Activated CD8-positive, alpha-beta T cell treated with anti-CD3 and anti-CD28 coated beads for 36 hours (primary cell): ENCODE data around the gene C8A. TPM values are rescaled to one million over a fixed set of nuclear protein-coding genes. Genes with fewer than 3 reads are reported as not detected.

Source experiments
- ATAC-seq: fragments of 200-7000 bp; cut with Tn5 transposase; one replicate; pipeline ENCODE4 v1.10.0; 2021; ENCODE audit warnings: mild to moderate bottlenecking, moderate library complexity
- CTCF ChIA-PET: fragments of 350-600 bp; sonication (Branson Sonifier 250); formaldehyde crosslinking; loops from one replicate; lab custom pipeline; 2021; ENCODE audit warnings: antibody characterized with exemption; lab: Charles Lee
- POLR2A ChIA-PET: fragments of 350-600 bp; sonication (Branson Sonifier 250); formaldehyde crosslinking; loops from one replicate; lab custom pipeline; 2021; ENCODE audit warnings: antibody characterized with exemption; lab: Charles Lee
- DNase-seq: peaks from one replicate; pipeline ENCODE4 v3.0.0-alpha.2; 2020
- H3K27ac Mint-ChIP-seq: one replicate; pipeline ENCODE4 v1.8.0; 2021; ENCODE audit warnings: mild to moderate bottlenecking, mixed read lengths
- H3K27me3 Mint-ChIP-seq: one replicate; pipeline ENCODE4 v1.8.0; 2021; ENCODE audit warnings: mixed read lengths
- H3K36me3 Mint-ChIP-seq: one replicate; pipeline ENCODE4 v1.8.0; 2021; ENCODE audit warnings: low read depth, mixed read lengths
- H3K4me1 Mint-ChIP-seq: one replicate; pipeline ENCODE4 v1.8.0; 2021; ENCODE audit warnings: low read depth, mixed read lengths
- H3K4me3 Mint-ChIP-seq: one replicate; pipeline ENCODE4 v1.8.0; 2021; ENCODE audit warnings: mild to moderate bottlenecking, moderate library complexity, mixed read lengths
- H3K9me3 Mint-ChIP-seq: one replicate; pipeline ENCODE4 v1.8.0; 2021; ENCODE audit warnings: mixed read lengths
- intact Hi-C: fragments of 100-400 bp; cut with micrococcal nuclease; formaldehyde crosslinking; loops from one replicate; pipeline ENCODE4 v1.10.0; 2022
- total RNA-seq, 2 experiments: library from RNA; stranded (reverse); gene quantifications; one replicate each; pipeline ENCODE4 v1.2.3, GENCODE V29; 2021
- TF ChIP-seq, protein P1 (sequence below): fragments of 200-600 bp; IDR thresholded peaks from one replicate; pipeline ENCODE4 v1.8.0; 2022; ENCODE audit warnings: antibody characterized with exemption, mild to moderate bottlenecking

Gene C8A
- total RNA-seq, 2 experiments from 2014 or later = not detected

DNA sequence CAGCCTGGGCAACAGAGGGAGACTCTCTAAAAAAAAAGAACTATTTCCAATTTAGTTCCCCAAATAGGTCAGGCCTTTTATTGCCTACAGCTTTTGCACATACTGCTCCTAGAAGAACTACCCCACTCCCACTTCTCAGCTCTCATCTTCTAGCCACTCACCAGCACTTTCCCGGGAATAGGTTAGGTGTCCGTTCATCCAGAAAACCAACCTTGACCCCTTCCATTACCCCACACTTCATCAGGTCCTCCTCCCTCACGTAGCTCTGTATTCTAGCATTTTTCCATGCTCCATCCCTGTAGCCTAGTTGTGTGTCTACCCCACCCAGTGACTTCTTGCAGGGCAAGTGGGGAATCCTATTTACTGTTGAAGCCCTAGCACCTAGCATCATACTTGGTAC is 68.6 kb downstream of the C8A start:
- no peaks in the 10 kb centered on the region for H3K4me1 Mint-ChIP-seq
- DNase-seq (no peak), ATAC-seq (no peak)
- POLR2A ChIA-PET = no interaction called here
- no peaks in the 10 kb centered on the region for H3K36me3 Mint-ChIP-seq
- no peak overlapping the region for H3K27ac Mint-ChIP-seq
- TF ChIP-seq, protein P1, sequence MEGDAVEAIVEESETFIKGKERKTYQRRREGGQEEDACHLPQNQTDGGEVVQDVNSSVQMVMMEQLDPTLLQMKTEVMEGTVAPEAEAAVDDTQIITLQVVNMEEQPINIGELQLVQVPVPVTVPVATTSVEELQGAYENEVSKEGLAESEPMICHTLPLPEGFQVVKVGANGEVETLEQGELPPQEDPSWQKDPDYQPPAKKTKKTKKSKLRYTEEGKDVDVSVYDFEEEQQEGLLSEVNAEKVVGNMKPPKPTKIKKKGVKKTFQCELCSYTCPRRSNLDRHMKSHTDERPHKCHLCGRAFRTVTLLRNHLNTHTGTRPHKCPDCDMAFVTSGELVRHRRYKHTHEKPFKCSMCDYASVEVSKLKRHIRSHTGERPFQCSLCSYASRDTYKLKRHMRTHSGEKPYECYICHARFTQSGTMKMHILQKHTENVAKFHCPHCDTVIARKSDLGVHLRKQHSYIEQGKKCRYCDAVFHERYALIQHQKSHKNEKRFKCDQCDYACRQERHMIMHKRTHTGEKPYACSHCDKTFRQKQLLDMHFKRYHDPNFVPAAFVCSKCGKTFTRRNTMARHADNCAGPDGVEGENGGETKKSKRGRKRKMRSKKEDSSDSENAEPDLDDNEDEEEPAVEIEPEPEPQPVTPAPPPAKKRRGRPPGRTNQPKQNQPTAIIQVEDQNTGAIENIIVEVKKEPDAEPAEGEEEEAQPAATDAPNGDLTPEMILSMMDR = no peak
- CTCF ChIA-PET = no interaction called here
- peaks cover 4% of the 10 kb centered on the region for H3K27me3 Mint-ChIP-seq
- intact Hi-C loops = no loop called here
- no peak overlapping the region for H3K4me3 Mint-ChIP-seq
- no peaks in the 10 kb centered on the region for H3K9me3 Mint-ChIP-seq

DNA sequence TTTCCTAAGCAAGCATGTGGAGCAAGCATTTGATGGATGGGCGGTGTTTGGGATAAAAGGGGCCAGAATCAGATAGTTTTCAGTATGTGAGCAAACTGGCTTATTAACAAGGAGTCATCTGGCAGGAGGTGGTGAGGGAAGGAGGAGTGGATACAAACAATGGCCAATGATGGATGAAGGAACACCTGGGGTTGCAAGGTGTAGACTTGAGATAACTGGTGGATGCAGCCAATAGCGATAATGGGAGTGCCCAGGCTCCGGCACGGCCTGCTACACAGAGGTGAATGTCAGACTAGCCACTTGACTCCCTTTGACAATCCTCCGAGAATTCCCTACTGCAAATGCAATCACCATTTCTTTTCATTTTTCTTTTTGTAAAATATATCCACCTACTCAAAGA is 69.5 kb downstream of the C8A start:
- peaks cover 4% of the 10 kb centered on the region for H3K27me3 Mint-ChIP-seq
- H3K36me3 Mint-ChIP-seq = no peaks in the 10 kb centered on the region
- POLR2A ChIA-PET = no interaction called here
- H3K9me3 Mint-ChIP-seq = no peaks in the 10 kb centered on the region
- H3K4me1 Mint-ChIP-seq = no peaks in the 10 kb centered on the region
- H3K4me3 Mint-ChIP-seq = no peak overlapping the region
- ATAC-seq (no peak), DNase-seq (no peak)
- H3K27ac Mint-ChIP-seq = no peak overlapping the region
- intact Hi-C loops = no loop called here
- TF ChIP-seq, protein P1 = no peak
- CTCF ChIA-PET = no interaction called here

DNA sequence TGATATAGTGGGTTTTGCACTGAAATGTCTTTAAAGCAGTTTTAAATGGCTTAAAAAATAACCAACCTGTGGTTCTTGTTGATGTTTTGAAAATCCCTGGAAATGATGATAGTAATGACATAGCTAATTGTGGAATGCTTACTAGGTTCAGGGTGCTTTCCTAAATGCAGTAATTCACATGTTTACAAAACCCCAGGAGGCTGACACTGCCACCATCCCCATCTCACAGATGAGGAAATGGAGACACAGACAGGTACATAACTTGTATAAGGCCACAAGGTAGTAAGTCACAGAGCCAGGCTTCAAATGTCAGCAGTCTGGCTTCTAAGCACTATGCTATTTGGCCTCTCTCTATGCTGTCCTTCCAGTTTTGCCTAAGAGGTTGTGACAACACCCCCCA is 70.6 kb downstream of the C8A start:
- H3K4me1 Mint-ChIP-seq = no peaks in the 10 kb centered on the region
- no peaks in the 10 kb centered on the region for H3K36me3 Mint-ChIP-seq
- TF ChIP-seq, protein P1 = no peak
- DNase-seq = no peak
- H3K9me3 Mint-ChIP-seq = no peaks in the 10 kb centered on the region
- no peak for ATAC-seq
- ChIA-PET CTCF (no interaction called here), POLR2A (no interaction called here)
- intact Hi-C loops = no loop called here
- no peak overlapping the region for H3K27ac Mint-ChIP-seq
- no peak overlapping the region for H3K4me3 Mint-ChIP-seq
- H3K27me3 Mint-ChIP-seq = peaks cover 4% of the 10 kb centered on the region

DNA sequence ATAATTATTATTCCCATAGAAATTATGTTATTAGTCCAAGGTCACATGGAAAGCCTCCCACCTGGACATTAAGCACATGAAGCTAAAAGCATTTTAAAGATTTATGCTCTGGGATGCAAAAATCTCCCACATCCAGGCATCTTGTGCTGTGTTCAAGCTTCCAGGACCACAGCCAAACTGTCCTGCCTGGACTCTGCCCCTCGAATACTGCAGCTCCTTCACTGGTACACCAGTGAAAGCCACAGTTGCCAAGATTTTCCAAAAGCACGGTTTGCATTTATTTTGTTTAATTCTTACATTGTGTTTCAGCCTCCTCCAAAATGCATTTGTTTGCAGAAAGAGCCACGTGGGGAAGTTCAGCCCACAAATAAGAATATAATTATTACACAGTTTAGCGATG is 72.6 kb downstream of the C8A start:
- no peak overlapping the region for H3K4me3 Mint-ChIP-seq
- no peak overlapping the region for H3K27ac Mint-ChIP-seq
- H3K27me3 Mint-ChIP-seq = peaks cover 6% of the 10 kb centered on the region
- no peaks in the 10 kb centered on the region for H3K9me3 Mint-ChIP-seq
- ChIA-PET CTCF (no interaction called here), POLR2A (no interaction called here)
- intact Hi-C loops = no loop called here
- ATAC-seq = no peak
- no peaks in the 10 kb centered on the region for H3K36me3 Mint-ChIP-seq
- no peak for DNase-seq
- TF ChIP-seq, protein P1 = no peak
- H3K4me1 Mint-ChIP-seq = no peaks in the 10 kb centered on the region

GRCh38 chr1:56927986-56928385 is 73.4 kb downstream of the C8A start:
- POLR2A ChIA-PET = no interaction called here
- Mint-ChIP-seq H3K9me3 (no peaks in the 10 kb centered on the region), H3K27ac (no peak overlapping the region), H3K36me3 (no peaks in the 10 kb centered on the region), H3K4me3 (no peak overlapping the region), H3K27me3 (peaks cover 6% of the 10 kb centered on the region), H3K4me1 (no peaks in the 10 kb centered on the region)
- no peak for ATAC-seq
- no peak for DNase-seq
- intact Hi-C loops = no loop called here
- CTCF ChIA-PET = no interaction called here
- TF ChIP-seq, protein P1 = no peak
